Measurements from ENCODE around the gene FLACC1. TPM values are rescaled to one million over a fixed set of nuclear protein-coding genes. Genes with fewer than 3 reads are reported as not detected.

The FLACC1 gene
- total and polyA plus RNA-seq, 2 of the 8 experiments (the other 6 are each of a cell fraction or from before 2014, with no cell fraction given), result 0.58 TPM; not detected in 1

- TF ChIP-seq RFX5 (IDR thresholded peaks at IDR 0.05; ENCODE audit: borderline replicate concordance, low read depth, low read length), result no peak
These were observed 43.8 kb downstream of the FLACC1 start (continued) for GRCh38 chr2:201313362-201313761.

- Histone ChIP-seq H3K9me3 (ENCODE audit: insufficient read depth in 2 of 2, low read depth in 1 of 2, low read length in 1 of 2) (no peaks in the 10 kb centered on the region), H3K18ac (ENCODE audit: extremely low read depth, low read length) (no peak overlapping the region), H4K5ac (ENCODE audit: insufficient read length, low read depth, low read length) (no peak overlapping the region), H2BK15ac (ENCODE audit: low read length) (no peak overlapping the region), H3K4me2 (ENCODE audit: insufficient read depth in 1 of 2, low read depth in 2 of 2, low read length in 2 of 2) (no peak overlapping the region), H2BK5ac (ENCODE audit: low read depth, low read length) (no peak overlapping the region), H2AFZ (ENCODE audit: low read length) (no peak overlapping the region), H3K36me3 (ENCODE audit: control insufficient read depth in 2 of 4, insufficient read depth in 4 of 4, low read length in 3 of 4) (no peaks in the 10 kb centered on the region), H4K8ac (ENCODE audit: extremely low read depth, insufficient read depth, low read length) (no peak overlapping the region), H4K91ac (replicated peaks; ENCODE audit: insufficient read length, low read length) (no peak overlapping the region), H2BK20ac (ENCODE audit: low read length) (no peak overlapping the region), H3K14ac (ENCODE audit: insufficient read length) (no peak overlapping the region), H3K4me1 (replicated peaks in 1 of 4; ENCODE audit: control insufficient read depth in 3 of 4, insufficient read depth in 4 of 4, low read length in 3 of 4) (no peaks in the 10 kb centered on the region), H3K27ac (ENCODE audit: low read depth, low read length) (no peak overlapping the region), H3K4me3 (ENCODE audit: extremely low read depth in 1 of 4, insufficient read depth in 2 of 4, low read depth in 3 of 4, low read length in 4 of 4) (no peak overlapping the region), H4K20me1 (replicated peaks in 1 of 2; ENCODE audit: control insufficient read depth in 1 of 2, insufficient read depth in 2 of 2, low read length in 2 of 2) (no peaks in the 10 kb centered on the region), H3K79me1 (ENCODE audit: low read depth, low read length) (no peaks in the 10 kb centered on the region), H3K23ac (ENCODE audit: insufficient read length) (no peak overlapping the region), H3K23me2 (ENCODE audit: low read depth, low read length) (no peaks in the 10 kb centered on the region), H3K27me3 (replicated peaks in 1 of 4; ENCODE audit: control insufficient read depth in 3 of 4, extremely low read depth in 1 of 4, insufficient read depth in 3 of 4, low read length in 3 of 4) (no peaks in the 10 kb centered on the region), H2AK5ac (ENCODE audit: low read depth, low read length) (no peak overlapping the region), H2BK12ac (ENCODE audit: low read depth, low read length) (no peak overlapping the region), H3K4ac (replicated peaks; ENCODE audit: insufficient read length, low read depth, low read length) (no peak overlapping the region), H3K9ac (replicated peaks in 1 of 4; ENCODE audit: extremely low read depth in 1 of 4, low read depth in 3 of 4, low read length in 3 of 4) (no peak overlapping the region), H2BK120ac (replicated peaks; ENCODE audit: low read depth, low read length) (no peak overlapping the region), H3K56ac (replicated peaks; ENCODE audit: insufficient read length, low read depth, low read length) (no peak overlapping the region), H3K79me2 (ENCODE audit: control insufficient read depth in 1 of 2, insufficient read depth in 2 of 2, low read length in 2 of 2) (no peaks in the 10 kb centered on the region)
- ChIA-PET CTCF (ENCODE audit: partially characterized antibody) (no interaction called here), POLR2A (ENCODE audit: partially characterized antibody) (no interaction called here)
- TF ChIP-seq BCL11A (IDR thresholded peaks at IDR 0.05; ENCODE audit: low read depth in 2 of 2, low read length in 2 of 2) (no peak), POU5F1 (IDR thresholded peaks at IDR 0.05; ENCODE audit: low read depth, low read length) (no peak), EZH2 (IDR thresholded peaks at IDR 0.05; ENCODE audit: low read depth, low read length, severe bottlenecking) (no peak), BACH1 (IDR thresholded peaks at IDR 0.05; ENCODE audit: low read length) (no peak), KDM1A (IDR thresholded peaks at IDR 0.05; ENCODE audit: borderline replicate concordance, low read length) (no peak), JUN (IDR thresholded peaks at IDR 0.05; ENCODE audit: low read depth, low read length) (no peak), EP300 (IDR thresholded peaks at IDR 0.05; ENCODE audit: borderline replicate concordance in 1 of 2, low read depth in 2 of 2, low read length in 2 of 2) (no peak), HDAC2 (IDR thresholded peaks at IDR 0.05; ENCODE audit: borderline replicate concordance in 1 of 2, low read depth in 2 of 2, low read length in 2 of 2) (no peak), GTF2F1 (IDR thresholded peaks at IDR 0.05; ENCODE audit: borderline replicate concordance, low read depth, low read length) (no peak)
- TF ChIP-seq, protein P1, sequence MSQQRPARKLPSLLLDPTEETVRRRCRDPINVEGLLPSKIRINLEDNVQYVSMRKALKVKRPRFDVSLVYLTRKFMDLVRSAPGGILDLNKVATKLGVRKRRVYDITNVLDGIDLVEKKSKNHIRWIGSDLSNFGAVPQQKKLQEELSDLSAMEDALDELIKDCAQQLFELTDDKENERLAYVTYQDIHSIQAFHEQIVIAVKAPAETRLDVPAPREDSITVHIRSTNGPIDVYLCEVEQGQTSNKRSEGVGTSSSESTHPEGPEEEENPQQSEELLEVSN (IDR thresholded peaks at IDR 0.05), result no peak
- TF ChIP-seq, protein P2, sequence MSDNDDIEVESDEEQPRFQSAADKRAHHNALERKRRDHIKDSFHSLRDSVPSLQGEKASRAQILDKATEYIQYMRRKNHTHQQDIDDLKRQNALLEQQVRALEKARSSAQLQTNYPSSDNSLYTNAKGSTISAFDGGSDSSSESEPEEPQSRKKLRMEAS (IDR thresholded peaks at IDR 0.05), result no peak
- DNase-seq (ENCODE audit: low read depth in 1 of 2, low spot score in 2 of 2), result no peak
- no peak for FAIRE-seq
- 92 to 100% methylated on average over 2 to 3 of the region's 3 CpGs for WGBS, 2 experiments (ENCODE audit: extremely low coverage in 1 of 2, insufficient coverage in 1 of 2, insufficient read length in 1 of 2, insufficient replicate concordance in 2 of 2, low coverage in 1 of 2, low lambda C conversion rate in 2 of 2, missing lambda C conversion rate in 1 of 2)
These were observed 48.2 kb downstream of the FLACC1 start for GRCh38 chr2:201308914-201309313.

All from H1 (cell line).